NT2/D1 (cell line): ENCODE results near the gene TLK2.

Source experiments
- DNase-seq: peaks from one replicate; pipeline ENCODE4 v3.0.0-alpha.2; 2011; ENCODE audit warnings: low read depth, low spot score
- H3K27me3 ChIP-seq: 2 replicates; pipeline ENCODE4 v1.6.0; 2011; ENCODE audit warnings: mild to moderate bottlenecking; ENCODE audit not compliant: insufficient read length, insufficient read depth
- H3K36me3 ChIP-seq: 2 replicates; pipeline ENCODE4 v1.6.1; 2011; ENCODE audit warnings: mild to moderate bottlenecking, low read length, mixed read lengths; ENCODE audit not compliant: insufficient read depth, insufficient read length
- H3K4me1 ChIP-seq: 2 replicates; pipeline ENCODE4 v1.5.1; 2011; ENCODE audit not compliant: insufficient read depth, insufficient read length
- H3K4me3 ChIP-seq: 2 replicates; pipeline ENCODE4 v1.5.1; 2011; ENCODE audit warnings: low read depth; ENCODE audit not compliant: insufficient read length
- H3K9ac ChIP-seq: 2 replicates; pipeline ENCODE4 v1.6.0; 2011; ENCODE audit warnings: low read depth; ENCODE audit not compliant: insufficient read length
- H3K9me3 ChIP-seq: 2 replicates; pipeline ENCODE4 v1.5.1; 2011; ENCODE audit warnings: mild to moderate bottlenecking, low read length; ENCODE audit not compliant: insufficient read depth
- SUZ12 ChIP-seq: IDR thresholded peaks from 2 replicates; pipeline ENCODE4 v1.6.1; 2011; ENCODE audit not compliant: insufficient read length, insufficient read depth; ENCODE audit errors: extremely low read depth
- YY1 ChIP-seq: IDR thresholded peaks from 2 replicates; pipeline ENCODE4 v1.6.1; 2011; ENCODE audit not compliant: insufficient read length, insufficient read depth
- ZNF274 ChIP-seq: IDR thresholded peaks from 2 replicates; pipeline ENCODE4 v1.6.1; 2011; ENCODE audit warnings: mild to moderate bottlenecking, low read depth, low read length

Gene TLK2

DNA sequence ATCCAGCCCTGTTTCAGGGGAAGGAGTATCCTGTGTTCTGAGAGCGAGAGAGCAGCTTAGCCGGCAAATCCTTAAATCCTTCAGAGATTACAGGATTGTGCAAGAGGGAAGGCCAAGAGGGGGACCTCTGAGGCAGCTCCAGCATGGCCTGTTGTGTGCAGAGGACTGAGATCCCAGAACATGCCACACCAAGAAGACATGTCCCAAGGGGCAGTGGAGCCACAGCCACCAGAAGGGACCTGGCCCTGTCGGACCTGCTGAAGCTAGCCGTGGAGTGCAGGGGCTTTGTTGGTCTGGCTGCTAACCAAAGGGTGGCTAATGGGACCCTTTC lies 147.2 kb downstream of the TLK2 start:
- Histone ChIP-seq H3K27me3 (no peaks in the 10 kb centered on the region), H3K36me3 (peaks cover 19% of the 10 kb centered on the region), H3K9ac (no peak overlapping the region), H3K4me1 (peaks cover 16% of the 10 kb centered on the region), H3K9me3 (no peaks in the 10 kb centered on the region), H3K4me3 (no peak overlapping the region)
- no peak for TF ChIP-seq SUZ12
- TF ChIP-seq YY1: no peak
- no peak for TF ChIP-seq ZNF274
- no peak for DNase-seq

DNA sequence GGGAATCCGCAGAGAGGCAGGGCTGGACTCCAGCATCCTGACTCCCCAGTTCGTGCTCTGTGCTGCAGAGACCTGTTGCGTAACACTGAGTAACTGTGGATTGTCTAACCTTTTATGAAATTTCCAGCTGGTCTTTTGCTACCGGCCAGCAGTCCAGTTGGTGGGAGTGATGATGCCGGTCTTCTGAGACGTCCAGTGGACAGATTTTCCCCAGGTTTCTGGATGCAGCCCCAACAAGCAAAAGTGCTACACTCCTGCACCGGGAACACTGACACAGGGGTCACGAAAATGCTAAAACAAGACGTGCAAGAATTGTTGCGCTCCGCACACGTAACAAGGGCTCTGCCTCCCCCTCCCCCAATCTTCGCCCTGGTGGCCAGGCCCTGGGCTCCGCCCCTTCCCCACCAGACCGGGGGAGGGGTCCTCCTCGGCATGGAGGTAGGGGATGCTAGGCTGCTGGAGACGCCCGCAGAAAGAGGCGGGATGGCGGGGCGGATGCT lies 148.1 kb downstream of the TLK2 start:
- Histone ChIP-seq H3K9ac (peak overlapping the region; percentile 94), H3K36me3 (peaks cover 27% of the 10 kb centered on the region), H3K9me3 (no peaks in the 10 kb centered on the region), H3K4me3 (peak overlapping the region; percentile 74), H3K4me1 (peaks cover 23% of the 10 kb centered on the region), H3K27me3 (no peaks in the 10 kb centered on the region)
- DNase-seq: no peak
- TF ChIP-seq YY1 (peak; percentile 8), SUZ12 (no peak)

DNA sequence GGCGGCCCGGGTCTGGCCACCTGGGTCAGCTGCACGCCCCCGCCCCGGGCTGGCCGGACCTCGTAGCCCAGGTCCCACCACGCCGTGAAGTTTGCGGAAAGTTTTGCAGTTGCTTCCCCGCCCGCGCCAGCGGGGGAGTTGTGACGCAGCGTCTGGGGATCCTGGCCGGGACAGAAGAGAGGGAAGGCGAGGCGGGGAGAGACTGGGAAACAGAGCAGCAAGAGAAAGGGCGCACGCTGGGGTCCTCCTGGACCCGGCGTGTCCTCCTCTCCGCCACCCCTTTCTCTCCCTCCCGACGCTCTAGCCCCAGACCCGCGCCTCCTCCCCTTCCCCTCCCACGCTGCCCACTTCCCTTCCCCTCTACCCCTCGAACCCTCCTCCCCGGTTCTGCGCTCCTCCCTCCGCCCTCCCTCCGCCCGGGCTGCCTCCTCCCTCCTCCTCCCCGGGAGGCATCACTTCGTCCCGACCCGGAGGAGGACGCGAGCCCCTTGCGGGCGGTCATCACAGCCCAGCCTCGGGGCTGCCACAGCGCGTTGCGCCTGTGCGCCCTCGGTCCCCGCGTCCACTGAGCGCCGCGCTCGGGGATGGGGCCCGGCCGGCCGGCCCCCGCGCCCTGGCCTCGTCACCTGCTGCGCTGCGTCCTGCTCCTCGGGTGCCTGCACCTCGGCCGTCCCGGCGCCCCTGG lies 148.7 kb downstream of the TLK2 start, which contains the start of gene MRC2:
Gene MRC2 (plus strand): TSS at position 452 of the 685 bp plus-strand sequence. CDS start 133 bp downstream, at position 585.
- peak within 1 kb of the TSS; percentile 74 for H3K4me3 ChIP-seq
- peak within 1 kb of the TSS; percentile 94 for H3K9ac ChIP-seq
- peaks cover 33% of the 10 kb centered on the region for H3K36me3 ChIP-seq
- peaks cover 26% of the 10 kb centered on the region for H3K4me1 ChIP-seq
- TF ChIP-seq ZNF274 (no peak), SUZ12 (no peak), YY1 (no peak)
- H3K27me3 ChIP-seq: no peaks in the 10 kb centered on the region
- no peak for DNase-seq
- no peaks in the 10 kb centered on the region for H3K9me3 ChIP-seq

DNA sequence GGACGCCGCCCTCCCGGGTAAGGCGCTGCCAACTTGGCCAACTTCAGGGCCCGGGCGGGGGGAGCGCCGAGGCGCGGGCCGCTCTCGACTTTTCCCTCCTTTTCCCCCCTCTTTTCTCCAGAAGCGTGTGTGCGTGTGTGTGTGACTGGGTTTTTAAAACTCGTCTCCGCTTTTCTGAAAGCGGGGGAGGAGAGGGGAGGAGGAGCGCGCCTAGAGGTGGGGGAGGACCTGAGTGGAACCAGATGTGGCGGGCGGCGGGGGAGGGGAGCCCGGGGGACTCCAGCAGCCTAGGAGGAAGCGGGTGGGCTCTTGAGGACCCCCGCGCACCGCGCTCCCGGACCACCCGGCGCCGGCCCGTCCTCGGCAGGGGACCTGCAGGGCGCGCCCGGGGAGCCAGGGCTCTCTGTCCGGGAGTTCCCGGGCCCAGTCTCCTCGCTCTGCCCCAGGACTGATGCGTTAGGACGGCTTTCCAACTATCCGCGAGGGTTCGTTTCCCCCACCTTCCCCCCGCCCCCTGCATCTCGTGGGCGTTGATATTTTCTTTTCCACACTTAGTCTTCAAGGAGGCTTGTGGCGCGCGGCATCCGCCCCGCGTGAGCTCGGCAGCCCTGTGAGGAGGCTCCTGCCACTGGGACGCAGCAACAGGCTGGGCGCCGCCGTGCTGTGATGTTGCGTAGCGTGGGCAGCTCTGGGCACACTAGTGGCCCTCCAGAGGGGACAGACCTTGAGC lies 149.4 kb downstream of the TLK2 start:
- peaks cover 33% of the 10 kb centered on the region for H3K4me1 ChIP-seq
- H3K27me3 ChIP-seq: no peaks in the 10 kb centered on the region
- TF ChIP-seq SUZ12 (no peak), YY1 (no peak), ZNF274 (no peak)
- H3K36me3 ChIP-seq: peaks cover 36% of the 10 kb centered on the region
- H3K9me3 ChIP-seq: no peaks in the 10 kb centered on the region
- peak overlapping the region; percentile 94 for H3K9ac ChIP-seq
- no peak for DNase-seq
- H3K4me3 ChIP-seq: peak overlapping the region; percentile 74

DNA sequence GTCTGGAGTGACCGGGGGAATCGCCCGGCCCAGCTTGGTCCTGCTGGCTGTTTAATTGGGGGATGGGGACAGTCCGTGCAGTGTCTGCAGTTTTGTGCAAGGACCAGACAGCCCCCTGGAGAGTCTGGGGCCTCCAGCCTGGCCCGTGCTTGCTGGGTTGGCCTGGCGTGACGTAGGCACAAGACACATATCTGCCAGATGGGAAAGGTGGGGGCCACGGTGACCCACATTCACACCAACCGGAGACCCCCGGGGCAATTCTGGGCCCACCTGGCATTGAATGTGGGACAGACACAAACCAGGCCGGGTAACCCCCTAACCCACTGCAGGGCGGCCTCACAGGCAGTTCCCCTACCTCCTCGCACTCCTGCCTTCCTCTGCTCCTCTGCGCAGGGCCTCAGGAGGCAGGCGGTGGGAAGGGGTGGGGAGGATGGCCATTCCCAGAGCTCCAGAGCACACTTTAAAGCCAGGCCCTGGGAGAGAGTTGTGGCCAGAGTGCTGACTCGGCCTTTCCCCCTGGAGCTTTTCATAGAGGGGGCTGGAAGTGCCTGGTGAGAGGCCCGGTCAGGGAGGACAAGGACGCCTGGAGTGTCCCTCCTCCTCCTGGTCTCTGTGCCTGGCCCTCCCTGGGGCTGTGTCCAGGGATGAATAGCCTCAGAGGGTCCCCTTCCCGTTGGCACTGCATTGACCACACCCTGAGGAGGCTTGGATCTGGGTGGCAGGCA lies 150.4 kb downstream of the TLK2 start:
- Histone ChIP-seq H3K9me3 (no peaks in the 10 kb centered on the region), H3K4me1 (peaks cover 33% of the 10 kb centered on the region), H3K27me3 (no peaks in the 10 kb centered on the region), H3K36me3 (peaks cover 30% of the 10 kb centered on the region), H3K4me3 (peak overlapping the region; percentile 74), H3K9ac (peak overlapping the region; percentile 94)
- DNase-seq: no peak
- TF ChIP-seq YY1 (no peak), ZNF274 (no peak), SUZ12 (no peak)

DNA sequence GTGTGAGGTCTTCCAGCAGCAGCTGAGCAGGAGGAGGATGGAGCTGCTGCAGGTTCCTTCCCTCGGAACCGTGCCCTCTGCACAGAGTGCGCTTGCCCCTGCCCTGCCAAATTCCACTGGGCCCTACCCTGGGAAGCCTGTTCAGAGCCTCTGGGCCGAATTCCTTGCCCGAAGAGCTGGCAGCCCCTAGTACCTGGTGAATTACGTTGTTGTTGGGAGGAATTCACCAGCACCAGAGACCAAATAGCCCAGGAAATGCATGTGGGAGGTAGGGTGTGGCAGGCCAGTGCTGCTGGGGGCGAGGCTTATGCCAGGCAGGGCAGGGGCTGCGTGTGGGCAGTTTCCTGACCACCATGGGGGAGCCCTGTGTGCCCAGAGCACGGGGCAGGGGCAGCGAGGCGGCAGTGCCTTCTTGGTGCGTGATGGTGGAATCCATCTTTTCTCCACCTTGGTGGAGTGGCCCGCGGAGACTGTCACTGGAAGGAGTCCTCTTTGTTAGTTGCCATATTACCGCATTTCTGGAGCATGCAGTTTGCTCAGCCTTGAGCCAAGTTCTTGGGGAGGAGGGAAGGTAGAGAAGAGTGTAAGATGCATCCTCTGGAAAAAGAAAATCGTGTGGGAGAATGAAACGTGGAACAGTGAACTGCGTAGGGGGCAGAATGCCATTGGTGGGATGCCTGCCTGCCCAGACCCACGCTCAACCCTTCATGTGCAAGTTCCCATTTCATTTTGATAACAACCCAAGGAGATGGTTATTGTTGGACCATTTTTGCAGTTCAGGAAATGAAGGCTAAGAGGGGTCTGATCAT lies 151.1 kb downstream of the TLK2 start:
- peaks cover 33% of the 10 kb centered on the region for H3K4me1 ChIP-seq

More for the DNA sequence above, 151.1 kb downstream of the TLK2 start:
- H3K36me3 ChIP-seq: peaks cover 27% of the 10 kb centered on the region
- H3K9ac ChIP-seq: no peak overlapping the region
- H3K27me3 ChIP-seq: no peaks in the 10 kb centered on the region
- no peak for TF ChIP-seq ZNF274
- no peak for TF ChIP-seq SUZ12
- no peak for TF ChIP-seq YY1
- no peak overlapping the region for H3K4me3 ChIP-seq
- no peak for DNase-seq
- H3K9me3 ChIP-seq: no peaks in the 10 kb centered on the region
